HCT116 (cell line): ENCODE measurements around the gene SLCO2A1.

Experiments used
- CEBPB ChIP-seq: IDR thresholded peaks from 2 replicates; pipeline ENCODE4 v1.6.1; 2012; ENCODE audit warnings: low read depth
- EZH2 ChIP-seq: fragments of 200-600 bp; sonication (generic); IDR thresholded peaks from 2 replicates; pipeline ENCODE4 v1.6.1; 2017; ENCODE audit warnings: antibody characterized with exemption, mixed run types
- EZH2phosphoT487 ChIP-seq: fragments of 200-600 bp; IDR thresholded peaks from 2 replicates; pipeline ENCODE4 v1.6.1; 2018; ENCODE audit warnings: antibody characterized with exemption, borderline replicate concordance
- FOSL1 ChIP-seq: IDR thresholded peaks from 2 replicates; pipeline ENCODE4 v1.6.1; 2012; ENCODE audit warnings: low read depth
- POLR2A ChIP-seq: IDR thresholded peaks from 2 replicates; pipeline ENCODE4 v1.7.0; 2011; ENCODE audit warnings: borderline replicate concordance; ENCODE audit not compliant: insufficient read depth, insufficient read length; ENCODE audit errors: extremely low read depth
- POLR2AphosphoS5 ChIP-seq: IDR thresholded peaks from 2 replicates; pipeline ENCODE4 v1.6.1; 2011; ENCODE audit warnings: mild to moderate bottlenecking, low read depth, low read length, moderate library complexity
- RAD21 ChIP-seq: IDR thresholded peaks from 2 replicates; pipeline ENCODE4 v1.6.1; 2012; ENCODE audit warnings: low read depth, mild to moderate bottlenecking
- SP1 ChIP-seq: IDR thresholded peaks from 2 replicates; pipeline ENCODE4 v1.6.1; 2012; ENCODE audit warnings: low read depth
- YY1 ChIP-seq: IDR thresholded peaks from 2 replicates; pipeline ENCODE4 v1.6.1; 2011; ENCODE audit warnings: low read length, low read depth, moderate library complexity, mild to moderate bottlenecking; ENCODE audit not compliant: insufficient replicate concordance; ENCODE audit errors: extremely low read depth
- ZFX ChIP-seq: fragments of 450-650 bp; IDR thresholded peaks from 2 replicates; pipeline ENCODE4 v1.6.1; 2017
- ZNF274 ChIP-seq: fragments of 200-500 bp; sonication (Bioruptor generic); IDR thresholded peaks from 2 replicates; pipeline ENCODE4 v1.6.1; 2014; ENCODE audit warnings: mild to moderate bottlenecking, low read depth, low read length, inconsistent platforms
- TF ChIP-seq, protein P1 (sequence below), 3 experiments: fragments of 200-600 bp in 1 of 3; sonication (generic) in 1 of 3; IDR thresholded peaks in 2 of 3; conservative IDR thresholded peaks in 1 of 3; 2 replicates each; pipeline ENCODE4 v1.5.1; 2012 to 2017; ENCODE audit warnings: low read depth in 2 of 3, low read length in 2 of 3, antibody characterized with exemption in 1 of 3, borderline replicate concordance in 1 of 3, control low read depth in 1 of 3, mild to moderate bottlenecking in 1 of 3, mixed read lengths in 1 of 3, mixed run types in 1 of 3, moderate library complexity in 1 of 3; ENCODE audit not compliant: insufficient read depth in 1 of 3
- TF ChIP-seq, protein P2 (sequence below): IDR thresholded peaks from 2 replicates; pipeline ENCODE4 v1.6.1; 2012
- TF ChIP-seq, protein P3 (sequence below): IDR thresholded peaks from 2 replicates; pipeline ENCODE4 v1.6.1; 2012

DNA sequence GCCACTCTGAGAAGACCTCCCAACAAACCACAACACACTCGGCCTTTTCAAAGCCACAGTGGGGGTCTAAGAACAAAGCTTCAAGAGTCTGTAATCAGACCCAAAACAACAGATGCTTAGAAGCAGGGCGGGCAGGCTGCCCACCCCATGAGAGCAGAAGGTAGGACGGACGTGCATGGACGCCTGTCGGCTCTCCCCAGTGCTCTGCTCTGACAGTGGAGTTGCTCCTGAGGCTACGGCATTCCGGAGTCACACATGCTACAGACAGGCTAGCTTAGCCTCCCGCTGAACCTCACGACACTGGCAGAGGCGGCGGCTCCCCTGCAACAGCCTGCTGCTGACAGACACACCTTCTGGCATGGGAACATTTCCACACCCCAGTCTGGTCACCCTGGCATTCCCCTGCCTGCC, 33.5 kb downstream of the SLCO2A1 start:
- TF ChIP-seq POLR2AphosphoS5 (no peak), ZFX (no peak), EZH2 (no peak), POLR2A (no peak), SP1 (no peak), RAD21 (no peak), ZNF274 (no peak), CEBPB (no peak), YY1 (no peak), EZH2phosphoT487 (no peak), FOSL1 (no peak)
- TF ChIP-seq, protein P1, sequence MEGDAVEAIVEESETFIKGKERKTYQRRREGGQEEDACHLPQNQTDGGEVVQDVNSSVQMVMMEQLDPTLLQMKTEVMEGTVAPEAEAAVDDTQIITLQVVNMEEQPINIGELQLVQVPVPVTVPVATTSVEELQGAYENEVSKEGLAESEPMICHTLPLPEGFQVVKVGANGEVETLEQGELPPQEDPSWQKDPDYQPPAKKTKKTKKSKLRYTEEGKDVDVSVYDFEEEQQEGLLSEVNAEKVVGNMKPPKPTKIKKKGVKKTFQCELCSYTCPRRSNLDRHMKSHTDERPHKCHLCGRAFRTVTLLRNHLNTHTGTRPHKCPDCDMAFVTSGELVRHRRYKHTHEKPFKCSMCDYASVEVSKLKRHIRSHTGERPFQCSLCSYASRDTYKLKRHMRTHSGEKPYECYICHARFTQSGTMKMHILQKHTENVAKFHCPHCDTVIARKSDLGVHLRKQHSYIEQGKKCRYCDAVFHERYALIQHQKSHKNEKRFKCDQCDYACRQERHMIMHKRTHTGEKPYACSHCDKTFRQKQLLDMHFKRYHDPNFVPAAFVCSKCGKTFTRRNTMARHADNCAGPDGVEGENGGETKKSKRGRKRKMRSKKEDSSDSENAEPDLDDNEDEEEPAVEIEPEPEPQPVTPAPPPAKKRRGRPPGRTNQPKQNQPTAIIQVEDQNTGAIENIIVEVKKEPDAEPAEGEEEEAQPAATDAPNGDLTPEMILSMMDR (IDR thresholded peaks at IDR 0.05 in 2 of 3, conservative IDR thresholded peaks at IDR 0.05 in 1 of 3; ENCODE audit: borderline replicate concordance in 1 of 3, insufficient read depth in 1 of 3, low read depth in 2 of 3, low read length in 2 of 3) = no peak
- TF ChIP-seq, protein P2, sequence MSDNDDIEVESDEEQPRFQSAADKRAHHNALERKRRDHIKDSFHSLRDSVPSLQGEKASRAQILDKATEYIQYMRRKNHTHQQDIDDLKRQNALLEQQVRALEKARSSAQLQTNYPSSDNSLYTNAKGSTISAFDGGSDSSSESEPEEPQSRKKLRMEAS = no peak
- TF ChIP-seq, protein P3, sequence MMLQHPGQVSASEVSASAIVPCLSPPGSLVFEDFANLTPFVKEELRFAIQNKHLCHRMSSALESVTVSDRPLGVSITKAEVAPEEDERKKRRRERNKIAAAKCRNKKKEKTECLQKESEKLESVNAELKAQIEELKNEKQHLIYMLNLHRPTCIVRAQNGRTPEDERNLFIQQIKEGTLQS = no peak
